MM.1S (cell line): Measurements from ENCODE around the gene PPM1M.

Source experiments
- DNase-seq: peaks from one replicate; pipeline ENCODE4 v3.0.0-alpha.2; 2015
- H2AFZ ChIP-seq: fragments of 300-600 bp; sonication (generic); 2 replicates; pipeline ENCODE4 v1.6.0; 2016; ENCODE audit warnings: antibody characterized with exemption, low read length
- H3F3A ChIP-seq: fragments of 300-600 bp; sonication (generic); 2 replicates; pipeline ENCODE4 v1.6.1; 2016; ENCODE audit warnings: mild to moderate bottlenecking, antibody characterized with exemption, low read length, moderate library complexity, mixed read lengths; ENCODE audit not compliant: insufficient read depth
- H3K27ac ChIP-seq: fragments of 300-600 bp; sonication (generic); 2 replicates; pipeline ENCODE4 v1.5.1; 2016; ENCODE audit warnings: mild to moderate bottlenecking, low read length
- H3K27me3 ChIP-seq: fragments of 300-600 bp; sonication (generic); replicated peaks from 2 replicates; pipeline ENCODE4 v1.6.0; 2016; ENCODE audit warnings: low read length; ENCODE audit not compliant: insufficient read depth
- H3K36me3 ChIP-seq: fragments of 300-600 bp; sonication (generic); replicated peaks from 2 replicates; pipeline ENCODE4 v1.6.1; 2016; ENCODE audit warnings: mild to moderate bottlenecking, low read length, mixed read lengths; ENCODE audit not compliant: insufficient read depth
- H3K4me1 ChIP-seq: fragments of 300-600 bp; sonication (generic); 2 replicates; pipeline ENCODE4 v1.6.1; 2016; ENCODE audit warnings: low read length, mixed read lengths
- H3K4me2 ChIP-seq: fragments of 300-600 bp; sonication (generic); 2 replicates; pipeline ENCODE4 v1.6.0; 2016; ENCODE audit warnings: low read depth, low read length
- H3K4me3 ChIP-seq: fragments of 300-600 bp; sonication (generic); 2 replicates; pipeline ENCODE4 v1.5.1; 2016; ENCODE audit warnings: low read length, mixed read lengths
- H3K79me2 ChIP-seq: fragments of 300-600 bp; sonication (generic); 2 replicates; pipeline ENCODE4 v1.6.1; 2016; ENCODE audit warnings: mixed run types, low read length, mixed read lengths
- H3K9ac ChIP-seq: fragments of 300-600 bp; sonication (generic); 2 replicates; pipeline ENCODE4 v1.6.1; 2016; ENCODE audit warnings: low read length, mixed read lengths
- H3K9me2 ChIP-seq: fragments of 300-600 bp; sonication (generic); replicated peaks from 2 replicates; pipeline ENCODE4 v1.6.1; 2016; ENCODE audit warnings: mild to moderate bottlenecking, low read length, mixed read lengths; ENCODE audit not compliant: insufficient read depth
- H3K9me3 ChIP-seq: fragments of 300-600 bp; sonication (generic); replicated peaks from 2 replicates; pipeline ENCODE4 v1.6.1; 2016; ENCODE audit warnings: mild to moderate bottlenecking, low read length, mixed read lengths; ENCODE audit not compliant: insufficient read depth
- H4K20me1 ChIP-seq: fragments of 300-600 bp; sonication (generic); 2 replicates; pipeline ENCODE4 v1.6.1; 2016; ENCODE audit warnings: mild to moderate bottlenecking, low read length, moderate library complexity, mixed read lengths; ENCODE audit not compliant: insufficient read depth
- CTCF ChIP-seq: fragments of 300-600 bp; sonication (generic); IDR thresholded peaks from 2 replicates; pipeline ENCODE4 v1.5.1; 2016; ENCODE audit warnings: antibody characterized with exemption, low read length, mixed read lengths
- EZH2 ChIP-seq: fragments of 300-600 bp; sonication (generic); optimal IDR thresholded peaks from 2 replicates; pipeline ENCODE3; 2017; ENCODE audit warnings: low read depth, mild to moderate bottlenecking, antibody characterized with exemption, low read length, mixed read lengths
- EZH2phosphoT487 ChIP-seq: fragments of 300-600 bp; sonication (generic); IDR thresholded peaks from 2 replicates; pipeline ENCODE4 v1.6.1; 2018; ENCODE audit warnings: antibody characterized with exemption, low read length

Gene PPM1M

DNA sequence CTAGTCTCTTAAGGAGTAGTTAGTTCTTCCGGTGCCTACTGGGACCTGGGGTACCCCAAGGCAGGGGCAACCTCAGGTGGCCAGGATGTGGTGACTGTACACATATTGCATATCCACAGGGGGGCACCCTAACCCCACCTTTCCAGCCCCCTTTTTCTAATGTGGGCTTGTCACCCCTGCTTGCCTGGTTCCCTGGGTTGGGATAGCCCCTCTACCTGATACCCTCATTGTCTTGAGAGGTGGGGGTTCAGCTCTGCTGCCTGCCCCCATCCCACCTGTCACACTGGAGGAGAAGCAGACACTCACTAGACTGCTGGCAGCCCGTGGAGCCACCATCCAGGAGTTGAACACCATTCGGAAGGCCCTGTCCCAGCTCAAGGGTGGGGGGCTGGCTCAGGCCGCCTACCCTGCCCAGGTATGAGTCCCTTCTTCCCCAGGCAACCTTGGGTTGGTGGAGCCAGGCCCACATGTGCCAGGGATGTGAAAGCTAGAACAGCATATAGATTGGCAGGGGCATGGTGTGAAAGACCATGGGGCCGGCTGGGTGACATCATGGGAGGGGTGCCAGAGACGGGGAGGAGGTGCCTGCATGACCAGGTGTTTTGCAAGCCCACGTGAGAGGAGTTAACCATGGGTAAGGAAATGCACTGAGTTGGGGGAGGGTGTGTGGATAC lies 46.1 kb downstream of the PPM1M start:
- no peak for DNase-seq
- Histone ChIP-seq H3K27ac (no peak overlapping the region), H2AFZ (no peak overlapping the region), H3K9ac (no peak overlapping the region), H3K4me1 (peaks cover 10% of the 10 kb centered on the region; the same call in 1 of the 2 replicates), H3K4me2 (no peak overlapping the region), H3K79me2 (peaks cover 20% of the 10 kb centered on the region), H4K20me1 (no peaks in the 10 kb centered on the region; the same call in 1 of the 2 replicates), H3K36me3 (no peaks in the 10 kb centered on the region), H3K9me2 (no peaks in the 10 kb centered on the region), H3K9me3 (no peaks in the 10 kb centered on the region), H3K4me3 (no peak overlapping the region), H3K27me3 (no peaks in the 10 kb centered on the region), H3F3A (peaks cover 14% of the 10 kb centered on the region; the same call in 1 of the 2 replicates)
- TF ChIP-seq EZH2 = no peak
- TF ChIP-seq CTCF = peak; percentile 58
- TF ChIP-seq EZH2phosphoT487 = no peak

DNA sequence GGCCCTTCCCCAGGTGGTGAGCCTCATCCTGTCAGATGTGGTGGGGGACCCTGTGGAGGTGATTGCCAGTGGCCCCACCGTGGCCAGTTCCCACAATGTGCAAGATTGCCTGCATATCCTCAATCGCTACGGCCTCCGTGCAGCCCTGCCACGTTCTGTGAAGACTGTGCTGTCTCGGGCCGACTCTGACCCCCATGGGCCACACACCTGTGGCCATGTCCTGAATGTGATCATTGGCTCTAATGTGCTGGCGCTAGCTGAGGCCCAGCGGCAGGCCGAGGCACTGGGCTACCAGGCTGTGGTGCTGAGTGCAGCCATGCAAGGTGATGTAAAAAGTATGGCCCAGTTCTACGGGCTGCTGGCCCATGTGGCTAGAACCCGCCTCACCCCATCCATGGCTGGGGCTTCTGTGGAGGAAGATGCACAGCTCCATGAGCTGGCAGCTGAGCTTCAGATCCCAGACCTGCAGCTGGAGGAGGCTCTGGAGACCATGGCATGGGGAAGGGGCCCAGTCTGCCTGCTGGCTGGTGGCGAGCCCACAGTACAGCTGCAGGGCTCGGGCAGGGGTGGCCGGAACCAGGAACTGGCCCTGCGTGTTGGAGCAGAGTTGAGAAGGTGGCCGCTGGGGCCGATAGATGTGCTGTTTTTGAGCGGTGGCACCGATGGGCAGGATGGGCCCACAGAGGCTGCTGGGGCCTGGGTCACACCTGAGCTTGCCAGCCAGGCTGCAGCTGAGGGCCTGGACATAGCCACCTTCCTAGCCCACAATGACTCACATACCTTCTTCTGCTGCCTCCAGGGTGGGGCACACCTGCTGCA lies 46.9 kb downstream of the PPM1M start:
- Histone ChIP-seq H3F3A (peaks cover 6% of the 10 kb centered on the region; the same call in 1 of the 2 replicates), H2AFZ (no peak overlapping the region), H3K9me3 (no peaks in the 10 kb centered on the region), H3K27me3 (no peaks in the 10 kb centered on the region), H3K79me2 (peaks cover 20% of the 10 kb centered on the region), H3K27ac (no peak overlapping the region), H3K9me2 (no peaks in the 10 kb centered on the region), H3K4me3 (no peak overlapping the region), H3K36me3 (no peaks in the 10 kb centered on the region), H3K9ac (no peak overlapping the region), H4K20me1 (no peaks in the 10 kb centered on the region; the same call in 1 of the 2 replicates), H3K4me1 (peaks cover 6% of the 10 kb centered on the region; the same call in 1 of the 2 replicates), H3K4me2 (no peak overlapping the region)
- no peak for TF ChIP-seq EZH2
- TF ChIP-seq CTCF = no peak
- TF ChIP-seq EZH2phosphoT487 = no peak
- DNase-seq = no peak

DNA sequence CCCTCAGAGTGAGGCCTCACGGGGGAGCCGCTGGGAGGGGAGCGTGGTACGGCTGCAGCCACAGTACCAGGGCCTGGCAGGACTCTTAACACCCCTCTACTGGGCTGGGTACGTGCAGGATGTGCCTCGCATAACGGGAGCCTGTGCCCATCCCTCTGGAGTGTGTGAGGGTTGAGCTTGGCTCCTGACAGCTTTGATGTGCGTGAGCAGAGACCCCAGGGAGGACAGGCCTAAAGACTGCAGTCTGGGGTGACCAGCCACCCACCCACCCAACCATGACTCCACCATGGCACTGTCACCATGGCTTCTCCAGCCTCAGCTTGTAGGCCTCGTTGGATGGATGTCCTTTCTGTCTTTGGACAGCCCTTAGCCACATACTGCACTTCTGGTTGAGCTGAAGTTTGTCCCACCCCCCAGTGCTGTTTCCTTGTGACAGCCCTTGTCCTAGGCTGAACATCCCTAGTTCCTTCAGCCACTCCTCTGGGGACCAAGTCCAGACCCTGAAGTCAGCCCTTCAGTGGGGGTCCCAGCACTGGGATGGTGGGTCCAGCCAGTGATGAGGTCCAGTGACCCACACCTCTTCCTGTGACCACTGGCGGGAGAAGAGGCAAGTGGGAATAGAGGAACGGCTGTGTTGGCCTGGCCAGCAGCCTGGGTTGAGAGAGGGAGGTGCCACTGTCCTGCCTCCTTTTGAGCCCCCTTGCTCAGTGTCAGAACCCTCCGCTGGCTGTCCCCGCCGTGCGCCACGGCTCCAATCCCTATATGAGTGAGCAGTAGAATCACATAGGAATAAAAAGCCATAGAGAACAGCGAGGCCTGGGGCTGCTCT lies 48.1 kb downstream of the PPM1M start:
- no peak overlapping the region for H2AFZ ChIP-seq
- DNase-seq = no peak
- no peaks in the 10 kb centered on the region for H3F3A ChIP-seq
- TF ChIP-seq EZH2phosphoT487 (no peak), EZH2 (no peak), CTCF (no peak)
- no peak overlapping the region for H3K27ac ChIP-seq
- peaks cover 14% of the 10 kb centered on the region for H3K79me2 ChIP-seq
- no peak overlapping the region for H3K4me3 ChIP-seq
- no peaks in the 10 kb centered on the region; the same call in 1 of the 2 replicates for H4K20me1 ChIP-seq
- peaks cover 3% of the 10 kb centered on the region; the same call in 1 of the 2 replicates for H3K4me1 ChIP-seq
- H3K9me3 ChIP-seq = no peaks in the 10 kb centered on the region
- no peaks in the 10 kb centered on the region for H3K9me2 ChIP-seq
- H3K36me3 ChIP-seq = no peaks in the 10 kb centered on the region
- no peak overlapping the region for H3K4me2 ChIP-seq
- H3K9ac ChIP-seq = no peak overlapping the region
- H3K27me3 ChIP-seq = no peaks in the 10 kb centered on the region
